ENCODE results near the gene EYS.

Gene EYS

DNA sequence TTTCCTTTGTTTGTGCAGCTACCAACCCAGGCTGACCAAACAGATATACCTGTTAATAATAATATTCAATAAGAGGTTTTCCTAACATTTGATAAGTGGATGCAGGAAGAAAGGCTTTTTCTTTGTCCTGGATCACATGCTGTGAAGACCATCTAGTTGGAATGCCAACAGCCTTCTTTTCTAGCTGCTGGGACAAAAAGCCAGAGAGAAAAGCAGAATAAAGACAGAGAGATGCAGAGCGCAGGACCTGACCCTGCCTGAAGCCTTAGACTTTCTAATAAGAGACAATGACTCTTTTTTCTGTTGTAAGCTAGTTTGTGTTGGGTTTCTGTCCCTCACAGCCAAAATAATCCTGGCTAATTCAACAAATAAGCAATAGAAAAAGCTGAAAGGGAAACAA, 1763.2 kb downstream of the EYS start:
- ATAC-seq = no peak
- TF ChIP-seq TOX (CRISPR knock-in tag; IDR thresholded peaks at IDR 0.05; ENCODE audit: borderline replicate concordance) = no peak
- no peak for TF ChIP-seq CSDC2 (CRISPR knock-in tag; IDR thresholded peaks at IDR 0.05)
- no peak for TF ChIP-seq ZNF565 (CRISPR knock-in tag; conservative IDR thresholded peaks at IDR 0.05; ENCODE audit: low read depth)
- no peak for TF ChIP-seq ZNF8 (CRISPR knock-in tag; IDR thresholded peaks at IDR 0.05)
- no peak for TF ChIP-seq ISL1 (CRISPR knock-in tag; IDR thresholded peaks at IDR 0.05)
- TF ChIP-seq GLIS3 (CRISPR knock-in tag; IDR thresholded peaks at IDR 0.05) = no peak

DNA sequence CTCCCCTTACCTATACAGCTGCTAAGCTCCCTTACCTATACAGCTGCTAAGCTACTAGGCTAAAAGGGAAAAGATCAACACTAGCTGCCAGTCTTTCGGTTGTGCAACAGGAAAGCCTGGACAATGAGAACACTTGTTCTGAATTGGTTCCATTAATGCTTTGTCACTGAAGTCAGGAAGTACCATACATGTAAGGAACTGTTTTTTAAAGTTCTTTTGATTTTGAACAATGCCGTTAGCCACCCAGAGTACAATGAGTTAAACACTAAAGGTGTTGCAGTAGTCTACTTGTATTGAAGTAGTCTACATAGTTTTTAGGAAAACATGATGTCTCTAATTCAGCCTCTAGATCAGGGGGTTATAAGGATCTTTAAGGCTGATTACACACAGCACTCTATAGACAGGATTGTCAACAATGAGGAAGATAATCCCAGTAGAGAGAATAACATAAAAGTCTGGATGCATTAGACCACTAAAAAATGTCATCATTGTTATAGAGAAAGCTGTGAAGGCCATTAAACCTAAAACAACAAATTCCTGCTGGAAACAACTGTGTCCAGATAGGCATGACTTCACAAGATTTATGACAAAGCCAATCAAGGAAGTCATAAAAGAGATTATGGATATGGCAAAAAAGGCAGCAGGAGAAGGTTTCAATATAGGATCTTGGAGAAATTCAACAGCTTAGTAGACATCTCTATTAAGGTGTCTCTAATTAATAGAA, 1765.1 kb downstream of the EYS start:
- ATAC-seq = no peak
- no peak for TF ChIP-seq TCF4 (CRISPR knock-in tag; IDR thresholded peaks at IDR 0.05; ENCODE audit: borderline replicate concordance)
- TF ChIP-seq CSRNP3 (CRISPR knock-in tag; IDR thresholded peaks at IDR 0.05) = no peak
- no peak for TF ChIP-seq POU6F1 (CRISPR knock-in tag; IDR thresholded peaks at IDR 0.05; ENCODE audit: borderline replicate concordance, low read depth)
- no peak for TF ChIP-seq ESRRG (CRISPR knock-in tag; IDR thresholded peaks at IDR 0.05)
- TF ChIP-seq, protein P1, sequence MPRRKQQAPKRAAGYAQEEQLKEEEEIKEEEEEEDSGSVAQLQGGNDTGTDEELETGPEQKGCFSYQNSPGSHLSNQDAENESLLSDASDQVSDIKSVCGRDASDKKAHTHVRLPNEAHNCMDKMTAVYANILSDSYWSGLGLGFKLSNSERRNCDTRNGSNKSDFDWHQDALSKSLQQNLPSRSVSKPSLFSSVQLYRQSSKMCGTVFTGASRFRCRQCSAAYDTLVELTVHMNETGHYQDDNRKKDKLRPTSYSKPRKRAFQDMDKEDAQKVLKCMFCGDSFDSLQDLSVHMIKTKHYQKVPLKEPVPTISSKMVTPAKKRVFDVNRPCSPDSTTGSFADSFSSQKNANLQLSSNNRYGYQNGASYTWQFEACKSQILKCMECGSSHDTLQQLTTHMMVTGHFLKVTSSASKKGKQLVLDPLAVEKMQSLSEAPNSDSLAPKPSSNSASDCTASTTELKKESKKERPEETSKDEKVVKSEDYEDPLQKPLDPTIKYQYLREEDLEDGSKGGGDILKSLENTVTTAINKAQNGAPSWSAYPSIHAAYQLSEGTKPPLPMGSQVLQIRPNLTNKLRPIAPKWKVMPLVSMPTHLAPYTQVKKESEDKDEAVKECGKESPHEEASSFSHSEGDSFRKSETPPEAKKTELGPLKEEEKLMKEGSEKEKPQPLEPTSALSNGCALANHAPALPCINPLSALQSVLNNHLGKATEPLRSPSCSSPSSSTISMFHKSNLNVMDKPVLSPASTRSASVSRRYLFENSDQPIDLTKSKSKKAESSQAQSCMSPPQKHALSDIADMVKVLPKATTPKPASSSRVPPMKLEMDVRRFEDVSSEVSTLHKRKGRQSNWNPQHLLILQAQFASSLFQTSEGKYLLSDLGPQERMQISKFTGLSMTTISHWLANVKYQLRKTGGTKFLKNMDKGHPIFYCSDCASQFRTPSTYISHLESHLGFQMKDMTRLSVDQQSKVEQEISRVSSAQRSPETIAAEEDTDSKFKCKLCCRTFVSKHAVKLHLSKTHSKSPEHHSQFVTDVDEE (CRISPR knock-in tag; IDR thresholded peaks at IDR 0.05) = no peak
- TF ChIP-seq ZNF565 (CRISPR knock-in tag; conservative IDR thresholded peaks at IDR 0.05; ENCODE audit: low read depth) = no peak
- no peak for TF ChIP-seq ZC3H10 (CRISPR knock-in tag; IDR thresholded peaks at IDR 0.05)
- no peak for TF ChIP-seq TOX (CRISPR knock-in tag; IDR thresholded peaks at IDR 0.05; ENCODE audit: borderline replicate concordance)
- TF ChIP-seq ZNF70 (CRISPR knock-in tag; IDR thresholded peaks at IDR 0.05) = no peak
- no peak for TF ChIP-seq CREB5 (CRISPR knock-in tag; IDR thresholded peaks at IDR 0.05; ENCODE audit: low read depth)
- TF ChIP-seq GLIS3 (CRISPR knock-in tag; IDR thresholded peaks at IDR 0.05) = no peak
- no peak for TF ChIP-seq PPARA (CRISPR knock-in tag; IDR thresholded peaks at IDR 0.05; ENCODE audit: borderline replicate concordance)
- TF ChIP-seq, protein P2, sequence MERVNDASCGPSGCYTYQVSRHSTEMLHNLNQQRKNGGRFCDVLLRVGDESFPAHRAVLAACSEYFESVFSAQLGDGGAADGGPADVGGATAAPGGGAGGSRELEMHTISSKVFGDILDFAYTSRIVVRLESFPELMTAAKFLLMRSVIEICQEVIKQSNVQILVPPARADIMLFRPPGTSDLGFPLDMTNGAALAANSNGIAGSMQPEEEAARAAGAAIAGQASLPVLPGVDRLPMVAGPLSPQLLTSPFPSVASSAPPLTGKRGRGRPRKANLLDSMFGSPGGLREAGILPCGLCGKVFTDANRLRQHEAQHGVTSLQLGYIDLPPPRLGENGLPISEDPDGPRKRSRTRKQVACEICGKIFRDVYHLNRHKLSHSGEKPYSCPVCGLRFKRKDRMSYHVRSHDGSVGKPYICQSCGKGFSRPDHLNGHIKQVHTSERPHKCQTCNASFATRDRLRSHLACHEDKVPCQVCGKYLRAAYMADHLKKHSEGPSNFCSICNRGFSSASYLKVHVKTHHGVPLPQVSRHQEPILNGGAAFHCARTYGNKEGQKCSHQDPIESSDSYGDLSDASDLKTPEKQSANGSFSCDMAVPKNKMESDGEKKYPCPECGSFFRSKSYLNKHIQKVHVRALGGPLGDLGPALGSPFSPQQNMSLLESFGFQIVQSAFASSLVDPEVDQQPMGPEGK (CRISPR knock-in tag; IDR thresholded peaks at IDR 0.05; ENCODE audit: borderline replicate concordance) = no peak
- no peak for TF ChIP-seq BACH2 (CRISPR knock-in tag; IDR thresholded peaks at IDR 0.05; ENCODE audit: borderline replicate concordance)
- TF ChIP-seq RARB (CRISPR knock-in tag; IDR thresholded peaks at IDR 0.05) = no peak
- TF ChIP-seq ZFP30 (CRISPR knock-in tag; IDR thresholded peaks at IDR 0.05) = no peak
- no peak for TF ChIP-seq ISL1 (CRISPR knock-in tag; IDR thresholded peaks at IDR 0.05)
- TF ChIP-seq ZNF8 (CRISPR knock-in tag; IDR thresholded peaks at IDR 0.05) = no peak
- TF ChIP-seq ZFP3 (CRISPR knock-in tag; IDR thresholded peaks at IDR 0.05) = no peak
- TF ChIP-seq OSR1 (CRISPR knock-in tag; IDR thresholded peaks at IDR 0.05) = no peak

DNA sequence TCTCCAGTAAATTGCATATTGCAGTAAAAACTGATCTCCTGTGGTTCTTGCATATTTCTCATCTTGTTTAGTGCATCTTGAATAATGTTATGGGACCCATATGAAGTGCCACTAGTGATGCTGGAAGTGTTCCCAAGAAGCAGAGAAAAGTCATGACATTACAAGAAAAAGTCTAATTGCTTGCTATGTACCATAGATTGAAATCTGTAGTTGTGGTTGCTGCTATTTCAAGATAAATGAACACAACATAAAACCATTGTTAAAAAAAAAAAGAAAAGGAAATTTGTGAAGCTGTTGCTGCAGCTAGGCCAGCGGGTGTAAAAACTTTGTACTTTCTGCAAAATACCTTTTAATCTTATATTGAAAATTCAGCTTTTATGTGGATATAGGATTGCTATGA, 1767.0 kb downstream of the EYS start:
- ATAC-seq = no peak
- TF ChIP-seq, protein P1 (CRISPR knock-in tag; IDR thresholded peaks at IDR 0.05) = no peak
- TF ChIP-seq CSRNP3 (CRISPR knock-in tag; IDR thresholded peaks at IDR 0.05) (no peak), ZFP3 (CRISPR knock-in tag; IDR thresholded peaks at IDR 0.05) (no peak), TOX (CRISPR knock-in tag; IDR thresholded peaks at IDR 0.05; ENCODE audit: borderline replicate concordance) (no peak), ZFP30 (CRISPR knock-in tag; IDR thresholded peaks at IDR 0.05) (no peak), POU6F1 (CRISPR knock-in tag; IDR thresholded peaks at IDR 0.05; ENCODE audit: borderline replicate concordance, low read depth) (no peak), RARB (CRISPR knock-in tag; IDR thresholded peaks at IDR 0.05) (no peak)

Data from SK-N-SH treated with all-trans-retinoic acid at 6 μM for 48 hours (cell line).